ENCODE measurements around the gene TNFRSF25. TPM values are rescaled to one million over a fixed set of nuclear protein-coding genes. Genes with fewer than 3 reads are reported as not detected.

The TNFRSF25 gene
- total and polyA plus RNA-seq, 2 of the 8 experiments (the other 6 are each of a cell fraction or from before 2014, with no cell fraction given): 10.7 to 19.5 TPM

DNA sequence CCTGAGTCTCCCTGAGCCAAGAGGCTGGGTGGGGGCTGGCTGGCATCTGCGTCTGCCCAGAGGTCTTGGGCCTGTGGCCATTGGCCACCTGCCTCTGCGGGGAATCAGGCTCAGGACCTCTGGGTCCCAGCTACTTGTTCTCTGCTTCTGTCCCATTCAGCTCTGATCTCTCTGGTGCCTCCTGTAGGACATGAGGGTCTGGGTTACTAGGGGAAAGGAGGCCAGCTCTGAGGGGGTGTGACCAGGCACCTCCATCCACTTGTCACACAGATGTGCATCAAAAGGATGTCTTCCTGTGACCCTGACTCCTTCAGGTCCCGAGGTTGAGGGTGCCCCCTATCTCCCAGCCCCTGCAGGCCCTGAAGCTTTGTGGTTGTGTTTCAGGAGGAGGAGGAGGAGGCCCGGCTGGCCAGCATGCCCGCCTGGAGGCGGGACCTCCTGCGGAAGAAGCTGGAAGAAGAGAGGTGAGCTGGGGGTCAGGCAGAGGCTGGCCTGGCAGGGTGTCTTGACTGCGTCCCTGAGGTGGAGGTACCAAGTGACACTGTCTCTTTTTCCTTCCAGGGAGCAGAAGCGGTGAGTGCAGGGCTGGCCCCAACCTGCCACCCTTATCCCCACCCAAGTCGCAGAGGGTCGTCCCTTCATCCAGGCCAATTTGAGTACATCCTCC is 9.0 kb downstream of the TNFRSF25 start:
- Histone ChIP-seq H3K27ac (ENCODE audit: low read depth, low read length) (no peak overlapping the region), H3K23ac (ENCODE audit: insufficient read length) (no peak overlapping the region), H3K4me1 (replicated peaks in 1 of 4; ENCODE audit: control insufficient read depth in 3 of 4, insufficient read depth in 4 of 4, low read length in 3 of 4) (peaks cover 0 to 25% (median 13%) of the 10 kb centered on the region in 4 experiments; a peak in 5 of 7 replicates), H4K20me1 (replicated peaks in 1 of 2; ENCODE audit: control insufficient read depth in 1 of 2, insufficient read depth in 2 of 2, low read length in 2 of 2) (no peaks in the 10 kb centered on the region), H3K23me2 (ENCODE audit: low read depth, low read length) (peaks cover 3% of the 10 kb centered on the region; the same call in 1 of the 2 replicates), H2AFZ (ENCODE audit: low read length) (no peak overlapping the region), H2BK120ac (replicated peaks; ENCODE audit: low read depth, low read length) (no peak overlapping the region), H3K36me3 (ENCODE audit: control insufficient read depth in 2 of 4, insufficient read depth in 4 of 4, low read length in 3 of 4) (peaks cover 0 to 6% (median 0%) of the 10 kb centered on the region in 4 experiments; a peak in 1 of 8 replicates), H4K91ac (replicated peaks; ENCODE audit: insufficient read length, low read length) (no peak overlapping the region), H2BK5ac (ENCODE audit: low read depth, low read length) (no peak overlapping the region), H2AK5ac (ENCODE audit: low read depth, low read length) (no peak overlapping the region), H3K18ac (ENCODE audit: extremely low read depth, low read length) (no peak overlapping the region), H3K9ac (replicated peaks in 1 of 4; ENCODE audit: extremely low read depth in 1 of 4, low read depth in 3 of 4, low read length in 3 of 4) (no peak overlapping the region), H4K5ac (ENCODE audit: insufficient read length, low read depth, low read length) (no peak overlapping the region), H3K4ac (replicated peaks; ENCODE audit: insufficient read length, low read depth, low read length) (no peak overlapping the region), H2BK20ac (ENCODE audit: low read length) (no peak overlapping the region), H3K27me3 (replicated peaks in 1 of 4; ENCODE audit: control insufficient read depth in 3 of 4, extremely low read depth in 1 of 4, insufficient read depth in 3 of 4, low read length in 3 of 4) (peaks cover 5 to 35% (median 21%) of the 10 kb centered on the region in 4 experiments; a peak in 6 of 7 replicates), H3K4me2 (ENCODE audit: insufficient read depth in 1 of 2, low read depth in 2 of 2, low read length in 2 of 2) (no peak overlapping the region), H3K79me2 (ENCODE audit: control insufficient read depth in 1 of 2, insufficient read depth in 2 of 2, low read length in 2 of 2) (no peaks in the 10 kb centered on the region), H2BK15ac (ENCODE audit: low read length) (no peak overlapping the region), H2BK12ac (ENCODE audit: low read depth, low read length) (no peak overlapping the region), H4K8ac (ENCODE audit: extremely low read depth, insufficient read depth, low read length) (no peak overlapping the region), H3K79me1 (ENCODE audit: low read depth, low read length) (no peaks in the 10 kb centered on the region), H3K4me3 (ENCODE audit: extremely low read depth in 1 of 4, insufficient read depth in 2 of 4, low read depth in 3 of 4, low read length in 4 of 4) (no peak overlapping the region), H3K56ac (replicated peaks; ENCODE audit: insufficient read length, low read depth, low read length) (no peak overlapping the region), H3K9me3 (ENCODE audit: insufficient read depth in 2 of 2, low read depth in 1 of 2, low read length in 1 of 2) (no peaks in the 10 kb centered on the region; a peak in 1 of 4 replicates), H3K14ac (ENCODE audit: insufficient read length) (no peak overlapping the region)
- FAIRE-seq: peak; percentile 48
- TF ChIP-seq NANOG (IDR thresholded peaks at IDR 0.05; ENCODE audit: insufficient read depth, low read depth, low read length, poor library complexity, severe bottlenecking): no peak
- peak in 1 of 3 experiments; percentile 32; a peak in 1 of 4 replicates for TF ChIP-seq CTCF (IDR thresholded peaks at IDR 0.05; ENCODE audit: control extremely low read depth in 1 of 3, insufficient read depth in 1 of 3, low read depth in 1 of 3, low read length in 3 of 3)
- POLR2A ChIA-PET (ENCODE audit: partially characterized antibody): interaction anchor here (0.6 to 12.2 kb wide), 2 partner anchors 14 to 42 kb away, joined by 3 to 123 read pairs; partner anchors contain the start of gene TNFRSF25
- 85% methylated on average over 11 of the region's 11 CpGs; no CpG with 5 or more reads in 1 of the 2 experiments for WGBS, 2 experiments (ENCODE audit: extremely low coverage in 1 of 2, insufficient coverage in 1 of 2, insufficient read length in 1 of 2, insufficient replicate concordance in 2 of 2, low coverage in 1 of 2, low lambda C conversion rate in 2 of 2, missing lambda C conversion rate in 1 of 2)
- DNase-seq (ENCODE audit: low read depth in 1 of 2, low spot score in 2 of 2): no peak
- CTCF ChIA-PET (ENCODE audit: partially characterized antibody): interaction anchor here (0.6 to 6.0 kb wide), 16 partner anchors 8 to 208 kb away, joined by 3 to 75 read pairs (median 5); partner anchors contain the start of genes PLEKHG5 and TNFRSF25

Measured in H1 (cell line).